Ishikawa (cell line): Measurements from ENCODE around the gene FAM131A.

Experiments used
- CEBPB ChIP-seq: IDR thresholded peaks from 2 replicates; pipeline ENCODE4 v1.6.1; 2012
- CREB1 ChIP-seq: IDR thresholded peaks from 2 replicates; pipeline ENCODE4 v1.6.1; 2012; ENCODE audit warnings: low read depth
- EGR1 ChIP-seq: IDR thresholded peaks from 2 replicates; pipeline ENCODE4 v1.6.1; 2012
- EP300 ChIP-seq: IDR thresholded peaks from 2 replicates; pipeline ENCODE4 v1.6.1; 2012; ENCODE audit warnings: borderline replicate concordance
- FOXM1 ChIP-seq: IDR thresholded peaks from 2 replicates; pipeline ENCODE4 v1.6.1; 2012; ENCODE audit warnings: low read depth, borderline replicate concordance
- NFIC ChIP-seq: IDR thresholded peaks from 2 replicates; pipeline ENCODE4 v1.6.1; 2012
- RAD21 ChIP-seq: IDR thresholded peaks from 2 replicates; pipeline ENCODE4 v1.6.1; 2012; ENCODE audit warnings: low read depth
- TAF1 ChIP-seq: IDR thresholded peaks from 2 replicates; pipeline ENCODE4 v1.6.1; 2012; ENCODE audit warnings: low read depth, mild to moderate bottlenecking
- TCF12 ChIP-seq: IDR thresholded peaks from 2 replicates; pipeline ENCODE4 v1.6.1; 2012; ENCODE audit warnings: low read depth
- TEAD4 ChIP-seq: IDR thresholded peaks from 2 replicates; pipeline ENCODE4 v1.6.1; 2012
- YY1 ChIP-seq: IDR thresholded peaks from 2 replicates; pipeline ENCODE4 v1.6.1; 2012; ENCODE audit warnings: low read depth
- ZBTB7A ChIP-seq: IDR thresholded peaks from 2 replicates; pipeline ENCODE4 v1.6.1; 2012; ENCODE audit warnings: low read depth
- TF ChIP-seq, protein P1 (sequence below): IDR thresholded peaks from 2 replicates; pipeline ENCODE4 v1.6.1; 2012
- TF ChIP-seq, protein P2 (sequence below): IDR thresholded peaks from 2 replicates; pipeline ENCODE4 v1.6.1; 2012
- TF ChIP-seq, protein P3 (sequence below): IDR thresholded peaks from 2 replicates; pipeline ENCODE4 v1.6.1; 2012; ENCODE audit warnings: low read depth, mild to moderate bottlenecking

The FAM131A gene

DNA sequence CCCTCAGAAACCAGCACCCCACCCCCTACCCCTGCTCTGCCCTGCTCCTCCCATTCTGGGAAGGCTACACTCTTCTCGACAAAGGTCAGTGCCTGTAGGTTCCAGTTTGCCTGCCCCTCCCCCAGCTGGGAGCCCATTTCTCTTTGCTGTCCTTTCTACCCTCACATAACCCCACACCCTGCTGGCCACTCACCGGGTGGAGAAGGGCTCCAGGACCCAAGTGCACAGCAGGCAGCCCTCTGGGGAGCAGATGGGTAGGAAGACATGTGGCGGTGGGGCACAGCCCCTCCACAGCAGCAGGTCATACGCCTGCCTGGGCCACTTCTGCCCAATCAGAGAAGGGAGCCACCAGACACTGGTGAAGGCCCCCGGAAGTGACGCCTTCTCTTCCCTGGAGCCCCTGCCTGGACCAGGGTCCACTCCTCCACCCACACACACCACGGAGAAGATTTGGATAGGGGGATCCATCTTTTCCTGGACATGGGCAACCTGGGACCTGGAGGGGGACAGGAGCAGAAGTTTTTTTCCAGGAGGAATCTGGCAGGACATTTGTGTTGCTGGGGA lies 40.6 kb downstream of the FAM131A start, which contains the start of gene THPO:
THPO (minus strand) TSS at position 326 of the 564 bp plus-strand sequence. CDS start 1,948 bp downstream, outside the sequence.
- no peak for TF ChIP-seq YY1

DNA sequence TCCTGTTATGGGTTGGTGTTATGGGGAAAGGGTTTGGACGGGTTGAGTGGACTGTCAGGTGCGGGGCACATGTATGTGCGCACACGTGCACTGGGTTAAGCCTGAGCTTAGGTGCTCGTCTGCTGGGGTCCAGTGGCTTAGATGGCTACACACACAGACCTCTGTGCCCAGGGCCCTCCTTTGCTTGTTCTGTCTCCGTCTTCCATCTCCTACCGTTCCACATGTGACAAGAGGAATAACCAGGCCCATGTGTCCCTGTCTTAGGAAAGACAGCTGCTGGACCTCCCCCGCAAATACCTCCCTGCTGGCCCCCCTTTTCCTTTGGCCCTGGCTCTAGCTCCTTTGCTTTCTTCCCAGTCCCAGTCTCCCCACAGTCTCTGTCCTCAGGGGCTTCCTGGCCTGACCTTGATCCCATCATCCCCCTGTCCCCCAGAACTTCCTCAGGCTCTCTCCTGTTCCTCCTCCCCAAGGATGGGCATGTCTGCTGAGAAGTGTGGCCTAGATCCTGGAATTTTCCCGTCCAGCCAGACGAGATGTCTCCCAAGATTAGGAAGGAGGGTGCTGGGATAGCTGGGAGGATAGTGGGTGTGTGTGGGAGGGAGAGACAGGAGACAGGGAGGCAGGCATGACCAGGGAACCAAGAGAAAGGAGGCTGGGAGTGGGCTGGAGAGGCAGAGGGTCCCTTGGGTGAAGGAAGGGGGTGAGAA lies 41.4 kb downstream of the FAM131A start:
- TF ChIP-seq FOXM1 (no peak), RAD21 (no peak), EGR1 (no peak), YY1 (no peak), EP300 (no peak), TAF1 (no peak), CREB1 (no peak), NFIC (no peak)
- TF ChIP-seq, protein P1, sequence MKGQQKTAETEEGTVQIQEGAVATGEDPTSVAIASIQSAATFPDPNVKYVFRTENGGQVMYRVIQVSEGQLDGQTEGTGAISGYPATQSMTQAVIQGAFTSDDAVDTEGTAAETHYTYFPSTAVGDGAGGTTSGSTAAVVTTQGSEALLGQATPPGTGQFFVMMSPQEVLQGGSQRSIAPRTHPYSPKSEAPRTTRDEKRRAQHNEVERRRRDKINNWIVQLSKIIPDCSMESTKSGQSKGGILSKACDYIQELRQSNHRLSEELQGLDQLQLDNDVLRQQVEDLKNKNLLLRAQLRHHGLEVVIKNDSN = no peak

DNA sequence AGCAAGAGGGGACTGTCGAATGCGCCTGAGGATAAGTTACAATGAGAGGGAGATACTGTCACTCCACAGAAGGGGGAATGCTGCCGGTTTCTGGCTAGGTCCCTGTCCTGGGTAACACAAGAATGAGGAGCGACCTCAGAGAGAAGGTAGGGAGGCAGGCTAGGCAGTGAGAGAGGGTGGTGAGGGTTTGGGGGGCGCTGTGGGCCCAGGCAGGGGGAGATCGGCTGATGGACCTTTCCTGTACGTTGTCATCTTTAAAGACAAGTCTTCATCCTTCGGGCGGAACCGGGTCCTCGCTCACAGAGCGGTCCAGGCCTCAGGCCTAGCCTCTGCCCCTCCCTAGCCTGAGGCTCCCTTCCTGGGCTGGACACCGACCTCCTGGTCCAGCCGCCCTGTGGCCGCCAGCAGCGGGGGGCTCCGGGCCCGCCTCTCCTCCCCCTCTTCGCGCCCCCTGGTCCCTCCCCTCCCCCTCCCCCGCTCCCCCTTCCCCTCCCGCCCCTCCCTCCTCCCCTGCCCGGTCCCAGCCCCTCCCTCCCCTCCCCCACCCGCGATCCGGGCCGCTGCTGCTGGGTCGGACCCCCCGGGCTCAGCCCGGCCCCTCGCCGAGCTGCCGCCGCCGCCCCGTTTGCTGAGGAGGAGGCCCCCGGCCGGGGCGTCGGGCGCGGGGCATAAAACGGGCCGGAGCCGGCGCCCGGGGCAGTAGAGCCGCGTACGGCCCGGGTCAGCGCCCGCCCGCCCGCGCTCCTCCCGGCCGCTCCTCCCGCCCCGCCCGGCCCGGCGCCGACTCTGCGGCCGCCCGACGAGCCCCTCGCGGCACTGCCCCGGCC lies 42.2 kb downstream of the FAM131A start, which contains the start of gene CHRD:
CHRD (plus strand) TSS at position 697 of the 827 bp plus-strand sequence. CDS start 265 bp downstream, outside the sequence.
- TF ChIP-seq ZBTB7A = peak; percentile 0; the same call in 1 of the 2 replicates
- no peak for TF ChIP-seq EGR1

DNA sequence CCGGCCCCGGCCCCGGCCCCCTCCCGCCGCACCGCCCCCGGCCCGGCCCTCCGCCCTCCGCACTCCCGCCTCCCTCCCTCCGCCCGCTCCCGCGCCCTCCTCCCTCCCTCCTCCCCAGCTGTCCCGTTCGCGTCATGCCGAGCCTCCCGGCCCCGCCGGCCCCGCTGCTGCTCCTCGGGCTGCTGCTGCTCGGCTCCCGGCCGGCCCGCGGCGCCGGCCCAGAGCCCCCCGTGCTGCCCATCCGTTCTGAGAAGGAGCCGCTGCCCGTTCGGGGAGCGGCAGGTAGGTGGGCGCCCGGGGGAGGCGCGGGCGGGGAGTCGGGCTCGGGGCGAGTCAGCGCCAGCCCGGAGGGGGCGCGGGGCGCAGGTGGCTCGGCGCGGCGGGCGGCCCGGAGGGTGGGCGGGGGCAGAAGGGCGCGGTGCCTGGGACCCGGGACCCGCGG lies 42.8 kb downstream of the FAM131A start:
- TF ChIP-seq, protein P2, sequence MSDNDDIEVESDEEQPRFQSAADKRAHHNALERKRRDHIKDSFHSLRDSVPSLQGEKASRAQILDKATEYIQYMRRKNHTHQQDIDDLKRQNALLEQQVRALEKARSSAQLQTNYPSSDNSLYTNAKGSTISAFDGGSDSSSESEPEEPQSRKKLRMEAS = peak; percentile 31; the same call in 1 of the 2 replicates
- TF ChIP-seq EGR1 = no peak

DNA sequence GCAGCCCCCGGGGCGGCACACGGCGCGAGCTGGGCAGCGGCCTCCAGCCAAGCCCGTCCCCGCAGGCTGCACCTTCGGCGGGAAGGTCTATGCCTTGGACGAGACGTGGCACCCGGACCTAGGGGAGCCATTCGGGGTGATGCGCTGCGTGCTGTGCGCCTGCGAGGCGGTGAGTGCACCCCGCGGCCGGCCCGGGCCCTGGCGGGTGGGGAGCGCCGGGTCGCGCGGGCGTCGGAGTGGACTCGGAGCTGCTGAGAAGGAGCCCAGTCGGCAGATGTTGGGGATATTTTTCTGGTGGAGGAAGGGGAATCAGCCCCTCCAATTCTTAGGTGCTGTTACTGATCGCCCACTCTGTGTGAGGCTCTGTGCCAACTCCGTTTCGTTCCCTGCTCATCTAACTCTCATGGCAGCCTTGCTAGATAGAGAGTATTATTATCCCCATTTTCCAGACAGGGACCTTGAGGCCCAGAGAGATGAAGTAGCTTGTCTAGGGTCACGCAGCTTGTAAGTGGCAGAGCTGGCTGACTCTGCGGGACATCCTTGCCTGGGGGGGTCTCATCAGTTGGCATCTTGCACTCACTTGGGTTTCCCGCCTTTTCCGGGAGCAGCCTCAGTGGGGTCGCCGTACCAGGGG lies 43.3 kb downstream of the FAM131A start:
- no peak for TF ChIP-seq NFIC
- no peak for TF ChIP-seq TEAD4
- TF ChIP-seq CEBPB = no peak
- TF ChIP-seq TAF1 = no peak
- no peak for TF ChIP-seq EGR1

DNA sequence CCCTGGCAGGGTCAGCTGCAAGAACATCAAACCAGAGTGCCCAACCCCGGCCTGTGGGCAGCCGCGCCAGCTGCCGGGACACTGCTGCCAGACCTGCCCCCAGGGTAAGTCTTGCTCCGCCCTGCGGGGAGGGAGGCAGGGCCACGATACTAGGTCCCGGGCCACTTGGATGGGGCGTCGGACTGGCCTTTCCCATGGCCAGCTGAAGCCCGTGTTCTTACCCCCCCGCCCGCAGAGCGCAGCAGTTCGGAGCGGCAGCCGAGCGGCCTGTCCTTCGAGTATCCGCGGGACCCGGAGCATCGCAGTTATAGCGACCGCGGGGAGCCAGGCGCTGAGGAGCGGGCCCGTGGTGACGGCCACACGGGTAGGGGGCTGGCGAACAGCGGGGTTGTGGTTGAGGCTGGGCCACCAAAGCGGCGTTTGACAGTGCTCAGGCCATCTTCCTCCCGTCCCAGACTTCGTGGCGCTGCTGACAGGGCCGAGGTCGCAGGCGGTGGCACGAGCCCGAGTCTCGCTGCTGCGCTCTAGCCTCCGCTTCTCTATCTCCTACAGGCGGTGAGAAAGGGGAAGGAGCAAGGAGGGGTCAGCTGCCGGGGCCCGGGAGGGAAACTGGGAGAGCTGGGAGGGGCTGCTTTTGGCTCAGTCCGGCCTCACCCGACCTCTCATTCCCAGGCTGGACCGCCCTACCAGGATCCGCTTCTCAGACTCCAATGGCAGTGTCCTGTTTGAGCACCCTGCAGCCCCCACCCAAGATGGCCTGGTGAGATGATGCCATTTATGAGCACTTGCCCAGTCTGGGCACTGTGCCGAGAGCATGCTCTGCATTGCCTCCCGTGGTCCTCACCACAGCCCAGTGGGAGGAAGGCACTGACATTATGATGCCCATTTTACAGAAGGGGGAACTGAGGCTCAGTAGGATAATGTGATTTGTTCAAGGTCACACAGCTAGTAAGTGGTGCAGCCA lies 44.1 kb downstream of the FAM131A start:
- TF ChIP-seq ZBTB7A (no peak), CEBPB (no peak), RAD21 (no peak), EP300 (no peak), FOXM1 (no peak), CREB1 (no peak), TAF1 (no peak), EGR1 (no peak), TCF12 (no peak)
- TF ChIP-seq, protein P1 = no peak
- TF ChIP-seq, protein P3, sequence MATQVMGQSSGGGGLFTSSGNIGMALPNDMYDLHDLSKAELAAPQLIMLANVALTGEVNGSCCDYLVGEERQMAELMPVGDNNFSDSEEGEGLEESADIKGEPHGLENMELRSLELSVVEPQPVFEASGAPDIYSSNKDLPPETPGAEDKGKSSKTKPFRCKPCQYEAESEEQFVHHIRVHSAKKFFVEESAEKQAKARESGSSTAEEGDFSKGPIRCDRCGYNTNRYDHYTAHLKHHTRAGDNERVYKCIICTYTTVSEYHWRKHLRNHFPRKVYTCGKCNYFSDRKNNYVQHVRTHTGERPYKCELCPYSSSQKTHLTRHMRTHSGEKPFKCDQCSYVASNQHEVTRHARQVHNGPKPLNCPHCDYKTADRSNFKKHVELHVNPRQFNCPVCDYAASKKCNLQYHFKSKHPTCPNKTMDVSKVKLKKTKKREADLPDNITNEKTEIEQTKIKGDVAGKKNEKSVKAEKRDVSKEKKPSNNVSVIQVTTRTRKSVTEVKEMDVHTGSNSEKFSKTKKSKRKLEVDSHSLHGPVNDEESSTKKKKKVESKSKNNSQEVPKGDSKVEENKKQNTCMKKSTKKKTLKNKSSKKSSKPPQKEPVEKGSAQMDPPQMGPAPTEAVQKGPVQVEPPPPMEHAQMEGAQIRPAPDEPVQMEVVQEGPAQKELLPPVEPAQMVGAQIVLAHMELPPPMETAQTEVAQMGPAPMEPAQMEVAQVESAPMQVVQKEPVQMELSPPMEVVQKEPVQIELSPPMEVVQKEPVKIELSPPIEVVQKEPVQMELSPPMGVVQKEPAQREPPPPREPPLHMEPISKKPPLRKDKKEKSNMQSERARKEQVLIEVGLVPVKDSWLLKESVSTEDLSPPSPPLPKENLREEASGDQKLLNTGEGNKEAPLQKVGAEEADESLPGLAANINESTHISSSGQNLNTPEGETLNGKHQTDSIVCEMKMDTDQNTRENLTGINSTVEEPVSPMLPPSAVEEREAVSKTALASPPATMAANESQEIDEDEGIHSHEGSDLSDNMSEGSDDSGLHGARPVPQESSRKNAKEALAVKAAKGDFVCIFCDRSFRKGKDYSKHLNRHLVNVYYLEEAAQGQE = no peak
